H1 (cell line): ENCODE data around the gene MRPS2. TPM values are rescaled to one million over a fixed set of nuclear protein-coding genes. Genes with fewer than 3 reads are reported as not detected.

Experiments
- CTCF ChIA-PET: fragments of 300-600 bp; sonication (Branson Sonifier 250); formaldehyde crosslinking; loops from one replicate; lab custom pipeline; 2021; ENCODE audit not compliant: partially characterized antibody; lab: Charles Lee
- POLR2A ChIA-PET: fragments of 300-600 bp; sonication (Branson Sonifier 250); formaldehyde crosslinking; loops from one replicate; lab custom pipeline; 2021; ENCODE audit warnings: inconsistent platforms; ENCODE audit not compliant: partially characterized antibody; lab: Charles Lee
- DNase-seq, 2 experiments: peaks; one replicate each; pipeline versions ENCODE4 v3.0.0 to v3.0.0-alpha.2; 2010 to 2022; ENCODE audit warnings: low spot score in 2 of 2, low read depth in 1 of 2, mixed read lengths in 1 of 2
- FAIRE-seq: peaks from 2 replicates; lab custom pipeline; 2011; peaks lifted over from hg19 to GRCh38; lab: Jason Lieb, UNC
- H2AFZ ChIP-seq: 2 replicates; pipeline ENCODE4 v1.8.1; 2012; ENCODE audit warnings: low read length, inconsistent platforms
- H2AK5ac ChIP-seq: 2 replicates; pipeline ENCODE4 v1.6.1; 2013; ENCODE audit warnings: low read depth, low read length
- H2BK120ac ChIP-seq: replicated peaks from 2 replicates; pipeline ENCODE3; 2013; ENCODE audit warnings: low read depth, low read length, inconsistent platforms
- H2BK12ac ChIP-seq: 2 replicates; pipeline ENCODE4 v1.6.1; 2013; ENCODE audit warnings: low read depth, low read length
- H2BK15ac ChIP-seq: 2 replicates; pipeline ENCODE4 v1.6.1; 2013; ENCODE audit warnings: low read length
- H2BK20ac ChIP-seq: 2 replicates; pipeline ENCODE4 v1.6.1; 2013; ENCODE audit warnings: low read length
- H2BK5ac ChIP-seq: 2 replicates; pipeline ENCODE4 v1.6.1; 2013; ENCODE audit warnings: low read depth, low read length
- H3K14ac ChIP-seq: 2 replicates; pipeline ENCODE4 v1.6.1; 2013; ENCODE audit warnings: inconsistent platforms; ENCODE audit not compliant: insufficient read length
- H3K18ac ChIP-seq: 2 replicates; pipeline ENCODE4 v1.6.1; 2013; ENCODE audit warnings: low read length; ENCODE audit errors: extremely low read depth
- H3K23ac ChIP-seq: 2 replicates; pipeline ENCODE4 v1.6.1; 2013; ENCODE audit warnings: inconsistent platforms; ENCODE audit not compliant: insufficient read length
- H3K23me2 ChIP-seq: 2 replicates; pipeline ENCODE4 v1.6.1; 2013; ENCODE audit warnings: low read depth, low read length
- H3K27ac ChIP-seq: 2 replicates; pipeline ENCODE4 v1.6.1; 2011; ENCODE audit warnings: low read depth, low read length, inconsistent platforms
- H3K27me3 ChIP-seq, 4 experiments: replicated peaks in 1 of 4; 1 replicate in 1 of 4; 2 replicates in 3 of 4; pipeline versions ENCODE4 v1.6.1 to v1.8.1; 2011 to 2013; ENCODE audit warnings: low read length in 3 of 4, mild to moderate bottlenecking in 3 of 4, inconsistent platforms in 2 of 4, mixed read lengths in 2 of 4, moderate library complexity in 1 of 4; ENCODE audit not compliant: control insufficient read depth in 3 of 4, insufficient read depth in 3 of 4; ENCODE audit errors: extremely low read depth in 1 of 4
- H3K36me3 ChIP-seq, 4 experiments: 2 replicates each; pipeline versions ENCODE4 v1.6.1 to v1.8.1; 2011 to 2013; ENCODE audit warnings: mild to moderate bottlenecking in 4 of 4, low read length in 3 of 4, moderate library complexity in 2 of 4, control low read depth in 1 of 4, inconsistent platforms in 1 of 4; ENCODE audit not compliant: insufficient read depth in 4 of 4, control insufficient read depth in 2 of 4
- H3K4ac ChIP-seq: replicated peaks from 2 replicates; pipeline ENCODE3; 2013; ENCODE audit warnings: low read length, low read depth, mixed read lengths, inconsistent platforms; ENCODE audit not compliant: insufficient read length
- H3K4me1 ChIP-seq, 4 experiments: replicated peaks in 1 of 4; 1 replicate in 1 of 4; 2 replicates in 3 of 4; pipeline versions ENCODE4 v1.6.1 to v1.8.1; 2011 to 2013; ENCODE audit warnings: low read length in 3 of 4, inconsistent platforms in 2 of 4, mixed read lengths in 1 of 4; ENCODE audit not compliant: insufficient read depth in 4 of 4, control insufficient read depth in 3 of 4
- H3K4me2 ChIP-seq, 2 experiments: 2 replicates each; pipeline versions ENCODE4 v1.6.1 to v1.8.1; 2011 to 2013; ENCODE audit warnings: low read depth in 2 of 2, low read length in 2 of 2, control low read depth in 1 of 2, inconsistent platforms in 1 of 2, mild to moderate bottlenecking in 1 of 2; ENCODE audit not compliant: insufficient read depth in 1 of 2
- H3K4me3 ChIP-seq, 4 experiments: fragments of 200-600, 300-600 bp in 1 of 4; sonication (generic), shearing (Covaris generic), sonication (Bioruptor Twin) in 1 of 4; 2 replicates each; pipeline versions ENCODE4 v1.5.1 to v1.8.1; 2011 to 2016; ENCODE audit warnings: low read length in 4 of 4, low read depth in 3 of 4, control low read depth in 2 of 4, inconsistent platforms in 2 of 4, mild to moderate bottlenecking in 2 of 4, mixed read lengths in 1 of 4, moderate library complexity in 1 of 4; ENCODE audit not compliant: insufficient read depth in 2 of 4; ENCODE audit errors: extremely low read depth in 1 of 4
- H3K56ac ChIP-seq: replicated peaks from 2 replicates; pipeline ENCODE3; 2013; ENCODE audit warnings: low read depth, mild to moderate bottlenecking, mixed read lengths, low read length, inconsistent platforms; ENCODE audit not compliant: insufficient read length
- H3K79me1 ChIP-seq: 2 replicates; pipeline ENCODE4 v1.6.1; 2013; ENCODE audit warnings: low read depth, low read length, control low read depth
- H3K79me2 ChIP-seq, 2 experiments: 2 replicates each; pipeline versions ENCODE4 v1.6.1 to v1.8.1; 2012 to 2013; ENCODE audit warnings: low read length in 2 of 2, mild to moderate bottlenecking in 2 of 2, inconsistent platforms in 1 of 2; ENCODE audit not compliant: insufficient read depth in 2 of 2, control insufficient read depth in 1 of 2
- H3K9ac ChIP-seq, 4 experiments: replicated peaks in 1 of 4; 1 replicate in 1 of 4; 2 replicates in 3 of 4; pipeline versions ENCODE4 v1.6.1 to v1.8.1; 2011 to 2013; ENCODE audit warnings: low read depth in 3 of 4, low read length in 3 of 4, control low read depth in 2 of 4, mild to moderate bottlenecking in 2 of 4, moderate library complexity in 2 of 4, inconsistent platforms in 1 of 4; ENCODE audit errors: extremely low read depth in 1 of 4
- H3K9me3 ChIP-seq, 2 experiments: 2 replicates each; pipeline versions ENCODE4 v1.6.1 to v1.8.1; 2012 to 2013; ENCODE audit warnings: mild to moderate bottlenecking in 2 of 2, moderate library complexity in 2 of 2, control low read depth in 1 of 2, inconsistent platforms in 1 of 2, low read depth in 1 of 2, low read length in 1 of 2, mixed read lengths in 1 of 2; ENCODE audit not compliant: insufficient read depth in 2 of 2
- H4K20me1 ChIP-seq, 2 experiments: replicated peaks in 1 of 2; 2 replicates each; pipeline versions ENCODE3 to v1.8.1; 2011 to 2013; ENCODE audit warnings: inconsistent platforms in 2 of 2, low read length in 2 of 2, mild to moderate bottlenecking in 1 of 2; ENCODE audit not compliant: insufficient read depth in 2 of 2, control insufficient read depth in 1 of 2
- H4K5ac ChIP-seq: 2 replicates; pipeline ENCODE4 v1.6.1; 2013; ENCODE audit warnings: low read length, low read depth, mixed read lengths, inconsistent platforms; ENCODE audit not compliant: insufficient read length
- H4K8ac ChIP-seq: 2 replicates; pipeline ENCODE4 v1.8.0; 2013; ENCODE audit warnings: mild to moderate bottlenecking, moderate library complexity, low read length, inconsistent platforms; ENCODE audit not compliant: insufficient read depth; ENCODE audit errors: extremely low read depth
- H4K91ac ChIP-seq: replicated peaks from 2 replicates; pipeline ENCODE3; 2013; ENCODE audit warnings: low read length, mixed read lengths, inconsistent platforms; ENCODE audit not compliant: insufficient read length
- BACH1 ChIP-seq: IDR thresholded peaks from 2 replicates; pipeline ENCODE4 v1.6.1; 2012; ENCODE audit warnings: low read length, improper control_type of control experiment
- CEBPB ChIP-seq: IDR thresholded peaks from 2 replicates; pipeline ENCODE4 v1.6.1; 2012; ENCODE audit warnings: low read depth, low read length
- GABPA ChIP-seq: IDR thresholded peaks from 2 replicates; pipeline ENCODE4 v1.6.1; 2011; ENCODE audit warnings: mild to moderate bottlenecking, low read length, moderate library complexity, borderline replicate concordance; ENCODE audit not compliant: insufficient read depth
- GTF2F1 ChIP-seq: IDR thresholded peaks from 2 replicates; pipeline ENCODE4 v1.6.1; 2012; ENCODE audit warnings: low read depth, low read length, improper control_type of control experiment, borderline replicate concordance
- HDAC2 ChIP-seq, 2 experiments: fragments of 300-600 bp in 1 of 2; sonication (generic) in 1 of 2; IDR thresholded peaks; 2 replicates each; pipeline ENCODE4 v1.6.1; 2011 to 2012; ENCODE audit warnings: low read depth in 2 of 2, low read length in 2 of 2, mild to moderate bottlenecking in 2 of 2, moderate library complexity in 2 of 2, borderline replicate concordance in 1 of 2, inconsistent platforms in 1 of 2
- NANOG ChIP-seq: IDR thresholded peaks from 2 replicates; pipeline ENCODE4 v1.6.1; 2011; ENCODE audit warnings: low read length, low read depth, mild to moderate bottlenecking, inconsistent platforms; ENCODE audit not compliant: insufficient read depth, poor library complexity, severe bottlenecking
- POU5F1 ChIP-seq: IDR thresholded peaks from 2 replicates; pipeline ENCODE4 v1.6.1; 2011; ENCODE audit warnings: low read depth, mild to moderate bottlenecking, low read length, moderate library complexity
- SIN3A ChIP-seq, 2 experiments: IDR thresholded peaks in 1 of 2; conservative IDR thresholded peaks in 1 of 2; 2 replicates each; pipeline ENCODE4 v1.6.1; 2011 to 2012; ENCODE audit warnings: low read length in 2 of 2, improper control_type of control experiment in 1 of 2, low read depth in 1 of 2, mild to moderate bottlenecking in 1 of 2
- SIRT6 ChIP-seq: IDR thresholded peaks from one replicate; pipeline ENCODE4 v1.7.1; 2012; ENCODE audit warnings: low read length, inconsistent platforms
- SRF ChIP-seq: IDR thresholded peaks from 2 replicates; pipeline ENCODE4 v1.6.1; 2011; ENCODE audit warnings: mild to moderate bottlenecking, low read depth, low read length, moderate library complexity
- TCF12 ChIP-seq: IDR thresholded peaks from 2 replicates; pipeline ENCODE4 v1.6.1; 2011; ENCODE audit warnings: low read depth, mild to moderate bottlenecking, low read length
- WGBS, 2 experiments: shearing (Covaris generic) in 1 of 2; methylation state at CpG; one replicate each; pipeline versions ENCODE4 v1.1.6 to v1.1.7; 2013 to 2015; ENCODE audit warnings: low lambda C conversion rate in 2 of 2, mixed read lengths in 2 of 2, inconsistent platforms in 1 of 2, low coverage in 1 of 2, missing lambda C conversion rate in 1 of 2; ENCODE audit not compliant: insufficient replicate concordance in 2 of 2, insufficient coverage in 1 of 2, insufficient read length in 1 of 2; ENCODE audit errors: extremely low coverage in 1 of 2, missing lambda C conversion rate in 1 of 2; 5-methylcytosine and 5-hydroxymethylcytosine counted together
- polyA plus RNA-seq, 7 experiments: library from polyadenylated mRNA; depleted of rRNA in 3 of 7; stranded (reverse) in 5 of 7; unstranded in 2 of 7; fragments of >200 nt in 5 of 7; fragments of 200-250 nt in 2 of 7; gene quantifications; 1 replicate in 5 of 7; 2 replicates in 1 of 7; 4 replicates in 1 of 7; pipeline versions ENCODE4 v1.2.1 to v1.2.3, GENCODE V29; 2011 to 2013; ENCODE audit warnings: missing spikeins in 2 of 7, mixed read lengths in 2 of 7
- total RNA-seq: library from RNA; stranded (reverse); fragmentation: NEBNext Ultra II Directional; extraction: Animal tissue kit (Norgen Biotek cat#: 25700); gene quantifications from 2 replicates; pipeline ENCODE4 v1.2.1, GENCODE V29; 2021

Gene MRPS2
- total and polyA plus RNA-seq, 2 of the 8 experiments (the other 6 are each of a cell fraction or from before 2014, with no cell fraction given) = 78.6 to 476 TPM

GRCh38 chr9:135454737-135455136 is 45.7 kb upstream of the MRPS2 start:
- POLR2A ChIA-PET = interaction anchor here (0.7 to 1.7 kb wide), 3 partner anchors 16 to 314 kb away, joined by 3 to 6 read pairs (median 3); no protein-coding TSS in a partner anchor
- WGBS, 2 experiments = 89% methylated on average over 5 of the region's 5 CpGs; no CpG with 5 or more reads in 1 of the 2 experiments
- no peak overlapping the region for H3K4me2 ChIP-seq
- H2BK15ac ChIP-seq = no peak overlapping the region
- DNase-seq = no peak
- H4K8ac ChIP-seq = no peak overlapping the region
- no peak overlapping the region for H2AK5ac ChIP-seq
- no peaks in the 10 kb centered on the region for H3K27me3 ChIP-seq
- H3K27ac ChIP-seq = no peak overlapping the region
- no peak overlapping the region for H3K56ac ChIP-seq
- H3K4me1 ChIP-seq = no peaks in the 10 kb centered on the region
- H3K23ac ChIP-seq = no peak overlapping the region
- no peak overlapping the region for H3K4me3 ChIP-seq
- H3K14ac ChIP-seq = no peak overlapping the region
- no peaks in the 10 kb centered on the region for H3K79me1 ChIP-seq
- FAIRE-seq = no peak
- H3K9me3 ChIP-seq = peaks cover 0 to 2% of the 10 kb centered on the region in 2 experiments; a peak in 1 of 4 replicates
- H3K23me2 ChIP-seq = no peaks in the 10 kb centered on the region
- H2BK12ac ChIP-seq = no peak overlapping the region
- H2BK120ac ChIP-seq = no peak overlapping the region
- H4K20me1 ChIP-seq = no peaks in the 10 kb centered on the region
- H3K18ac ChIP-seq = no peak overlapping the region
- H3K36me3 ChIP-seq = no peaks in the 10 kb centered on the region
- no peaks in the 10 kb centered on the region for H3K79me2 ChIP-seq
- no peak overlapping the region for H2AFZ ChIP-seq
- H2BK20ac ChIP-seq = no peak overlapping the region
- H4K91ac ChIP-seq = no peak overlapping the region
- no peak overlapping the region for H3K4ac ChIP-seq
- no peak overlapping the region for H3K9ac ChIP-seq
- no peak overlapping the region for H4K5ac ChIP-seq
- no peak overlapping the region for H2BK5ac ChIP-seq
- CTCF ChIA-PET = interaction anchor here (0.7 to 2.0 kb wide), 9 partner anchors 12 to 715 kb away, joined by 3 to 11 read pairs (median 4); no protein-coding TSS in a partner anchor
- no peak for TF ChIP-seq SIN3A (conservative IDR thresholded peaks at IDR 0.05 in 1 of 2, IDR thresholded peaks at IDR 0.05 in 1 of 2; ENCODE audit: low read depth in 1 of 2, low read length in 2 of 2)
- no peak for TF ChIP-seq POU5F1
- TF ChIP-seq CEBPB = no peak
- TF ChIP-seq GABPA = no peak
- TF ChIP-seq SRF = no peak
- no peak for TF ChIP-seq TCF12
- TF ChIP-seq BACH1 = no peak
- no peak for TF ChIP-seq HDAC2 (IDR thresholded peaks at IDR 0.05; ENCODE audit: borderline replicate concordance in 1 of 2, low read depth in 2 of 2, low read length in 2 of 2)
- TF ChIP-seq SIRT6 = no peak
- TF ChIP-seq NANOG = no peak
- TF ChIP-seq GTF2F1 = no peak
